Fibroblast of upper back skin (primary cell): ENCODE measurements around the gene EXOC3L1.
A peak's percentile ranks its signal among the peaks of the same experiment; 100 is the strongest.

Source experiments
- DNase-seq: peaks from one replicate; pipeline ENCODE4 v3.0.0-alpha.2; 2013

Gene EXOC3L1

DNA sequence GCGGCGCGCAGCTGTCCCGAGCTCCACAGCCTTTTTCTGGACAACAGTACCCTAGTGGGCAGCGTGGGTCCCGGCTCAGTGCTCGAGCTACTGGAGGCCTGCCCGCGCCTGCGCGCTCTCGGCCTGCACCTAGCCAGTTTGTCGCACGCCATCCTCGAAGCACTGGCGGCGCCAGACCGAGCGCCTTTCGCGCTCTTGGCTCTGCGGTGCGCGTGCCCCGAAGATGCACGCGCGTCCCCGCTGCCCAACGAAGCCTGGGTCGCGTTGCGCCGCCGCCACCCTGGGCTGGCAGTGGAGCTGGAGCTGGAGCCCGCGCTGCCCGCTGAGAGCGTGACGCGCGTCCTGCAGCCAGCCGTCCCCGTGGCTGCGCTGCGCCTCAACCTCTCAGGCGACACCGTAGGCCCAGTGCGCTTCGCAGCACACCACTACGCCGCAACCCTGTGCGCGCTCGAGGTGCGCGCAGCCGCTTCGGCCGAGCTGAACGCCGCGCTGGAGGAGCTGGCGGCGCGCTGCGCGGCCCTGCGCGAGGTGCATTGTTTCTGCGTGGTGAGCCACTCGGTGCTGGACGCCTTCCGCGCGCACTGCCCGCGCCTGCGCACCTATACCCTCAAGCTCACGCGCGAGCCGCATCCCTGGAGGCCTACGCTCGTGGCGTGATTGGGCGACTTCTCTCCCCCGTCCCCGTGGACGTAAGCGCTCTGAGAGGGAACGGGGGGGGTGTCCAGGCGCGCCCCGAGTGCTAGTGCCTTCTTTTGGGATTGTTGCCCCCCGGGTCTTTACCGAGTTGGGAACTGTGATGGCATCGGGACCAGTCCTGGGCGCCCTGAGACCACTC, 26.6 kb downstream of the EXOC3L1 start:
- DNase-seq: no peak

DNA sequence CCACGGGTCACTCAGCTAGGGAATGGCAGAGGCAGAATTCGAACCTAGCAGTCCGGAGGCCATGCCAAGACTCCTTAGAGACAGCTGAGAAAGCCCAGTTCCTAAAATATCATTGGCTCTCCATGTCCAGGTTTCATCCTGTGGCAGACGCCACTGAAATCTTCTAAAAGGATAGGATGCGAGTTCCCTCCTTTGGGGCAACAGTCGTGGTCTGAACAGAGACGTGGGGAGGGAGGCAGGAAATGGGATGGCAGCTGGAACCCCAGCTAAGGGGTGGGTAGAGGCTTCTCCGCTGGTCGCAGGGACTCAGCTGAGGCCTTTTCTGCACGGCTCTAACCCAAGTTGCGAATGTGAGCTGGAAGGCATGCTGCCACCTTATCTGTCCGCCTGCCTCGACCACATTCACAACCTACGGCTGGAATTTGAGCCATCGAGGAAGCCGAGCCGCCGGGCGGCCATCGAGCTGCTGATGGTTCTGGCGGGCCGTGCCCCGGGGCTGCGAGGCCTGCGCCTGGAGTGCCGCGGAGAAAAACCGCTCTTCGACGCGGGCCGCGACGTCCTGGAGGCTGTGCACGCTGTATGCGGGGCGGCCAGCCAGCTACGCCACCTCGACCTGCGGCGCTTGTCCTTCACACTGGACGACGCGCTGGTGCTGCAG, 27.3 kb downstream of the EXOC3L1 start:
- no peak for DNase-seq

DNA sequence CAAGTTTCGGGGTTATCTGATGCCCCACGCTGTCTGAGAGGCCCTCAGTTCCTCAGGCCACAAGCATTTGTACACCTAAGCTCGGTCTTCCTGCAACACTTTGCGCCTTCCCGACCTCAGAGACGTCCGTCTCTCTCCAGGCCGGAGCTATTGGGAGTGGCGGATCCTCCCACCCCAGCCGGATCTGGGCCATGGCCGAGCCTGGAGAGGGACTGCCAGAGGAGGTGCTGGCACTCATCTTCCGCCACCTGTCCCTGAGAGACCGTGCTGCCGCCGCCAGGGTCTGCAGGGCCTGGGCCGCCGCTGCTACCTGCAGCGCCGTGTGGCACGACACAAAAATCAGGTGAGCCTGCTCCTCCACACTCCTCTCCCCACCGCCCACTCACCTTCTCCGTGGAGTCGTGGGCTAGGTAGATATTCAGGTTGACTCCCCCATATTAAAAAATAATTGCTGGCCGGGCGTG, 28.3 kb downstream of the EXOC3L1 start:
- no peak for DNase-seq

DNA sequence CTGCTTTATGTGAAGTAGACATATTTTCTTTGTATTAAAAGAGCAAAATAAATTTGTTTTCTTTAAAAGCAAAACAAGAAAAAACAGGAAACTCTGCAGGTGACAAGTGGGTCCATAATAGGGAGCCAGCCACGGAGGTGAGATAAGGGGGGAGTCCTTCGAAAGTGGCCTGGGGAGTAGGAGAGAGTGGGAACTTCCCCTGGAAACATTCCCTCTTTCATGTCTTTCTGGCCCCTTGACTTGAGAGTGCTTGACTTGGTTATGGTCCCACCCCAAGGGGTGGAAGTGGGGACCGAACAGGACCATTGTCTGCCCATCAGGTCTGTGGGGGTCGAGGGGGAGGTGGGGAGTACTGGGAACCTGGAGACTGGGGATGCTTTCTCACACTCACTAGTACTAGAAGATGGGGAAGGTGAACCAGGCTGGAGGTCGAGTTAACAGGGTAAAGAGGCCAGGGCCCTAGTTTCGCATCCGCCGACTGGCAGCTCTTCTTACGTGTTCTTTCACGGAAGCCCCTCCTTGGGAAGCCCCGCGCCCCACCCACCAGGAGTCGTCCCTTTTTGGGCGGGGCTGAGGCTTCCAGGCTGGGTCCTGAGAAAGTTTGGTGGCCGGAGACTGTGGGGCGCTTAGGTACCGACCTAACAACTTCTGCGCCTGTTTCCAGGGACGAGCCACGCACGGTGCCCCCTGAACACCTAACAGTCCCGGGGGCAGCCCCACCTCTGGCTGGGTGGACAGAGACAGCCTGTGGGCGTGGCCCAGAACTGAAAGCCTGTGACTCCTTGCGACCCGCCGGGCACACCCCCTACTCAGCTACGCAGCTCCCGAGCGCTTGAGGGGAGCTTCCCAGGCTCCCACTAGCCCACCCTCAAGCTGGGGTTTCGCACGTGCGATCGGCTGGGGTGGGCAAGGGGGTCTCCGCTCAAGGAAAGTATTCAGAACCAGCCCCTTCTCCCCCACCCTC, 31.0 kb downstream of the EXOC3L1 start:
- no peak for DNase-seq

DNA sequence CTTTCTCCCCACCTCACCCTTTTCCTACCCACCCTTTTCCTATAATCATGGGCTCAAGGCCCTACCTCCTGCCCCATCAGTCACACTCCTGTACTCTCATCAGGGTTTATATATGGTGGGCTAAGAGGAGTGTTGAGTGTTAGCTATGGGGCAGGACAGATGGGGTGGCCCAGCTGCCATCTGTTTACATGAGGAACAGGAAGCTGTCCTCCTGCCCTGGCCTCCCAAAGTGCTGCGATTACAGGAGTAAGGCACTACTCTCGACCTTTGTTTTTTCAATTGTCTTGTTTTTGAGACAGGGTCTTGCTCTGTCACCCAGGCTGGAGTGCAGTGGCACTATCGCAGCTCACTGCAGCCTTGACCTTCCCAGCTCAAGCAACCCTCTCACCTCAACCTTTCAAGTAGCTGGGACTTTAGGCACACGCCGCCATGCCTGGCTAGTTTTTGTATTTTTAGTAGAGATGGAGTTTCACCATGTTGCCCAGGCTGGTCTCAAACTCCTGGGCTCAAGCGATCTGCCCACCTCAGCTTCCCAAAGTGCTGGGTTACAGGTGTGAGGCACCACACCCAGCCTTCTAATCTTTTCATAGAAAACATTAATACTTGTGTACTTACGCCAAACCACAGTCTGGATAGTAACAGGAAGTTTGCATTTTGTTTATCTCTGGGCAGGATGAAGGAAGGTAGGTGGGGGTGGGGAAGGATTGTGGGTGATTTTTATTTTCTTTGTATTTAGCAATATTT, 31.9 kb downstream of the EXOC3L1 start:
- DNase-seq: no peak

DNA sequence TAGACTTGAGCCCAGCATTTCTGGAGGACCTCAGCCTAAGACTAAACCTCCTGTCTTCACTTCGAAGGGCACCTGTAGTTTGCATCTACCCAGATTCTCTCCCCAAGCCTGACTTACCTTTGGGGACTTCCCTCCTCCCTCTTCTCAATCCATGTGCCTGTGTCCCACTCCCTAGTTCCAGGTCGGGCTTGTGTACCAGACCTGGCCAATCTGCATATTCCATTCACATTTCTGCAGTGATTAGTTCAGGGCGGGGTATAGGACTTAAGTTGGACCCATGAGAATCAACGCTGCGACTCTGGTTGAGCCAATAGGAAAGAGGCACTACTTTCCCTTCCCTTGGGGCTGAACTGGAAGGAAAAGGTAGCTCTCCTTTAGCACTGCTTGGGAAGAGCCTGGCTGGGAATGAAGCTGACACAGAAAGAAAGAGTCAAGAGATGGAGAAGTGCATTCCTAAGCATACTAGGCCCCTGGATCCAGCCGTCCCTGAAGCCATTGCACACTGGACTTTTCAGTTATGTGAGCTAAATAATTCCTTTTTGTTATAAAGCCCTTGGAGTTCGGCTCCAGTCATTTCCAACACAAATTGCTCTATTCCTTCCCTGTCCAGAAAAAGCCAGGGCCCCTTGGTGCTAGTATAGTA, 32.7 kb downstream of the EXOC3L1 start:
- no peak for DNase-seq

DNA sequence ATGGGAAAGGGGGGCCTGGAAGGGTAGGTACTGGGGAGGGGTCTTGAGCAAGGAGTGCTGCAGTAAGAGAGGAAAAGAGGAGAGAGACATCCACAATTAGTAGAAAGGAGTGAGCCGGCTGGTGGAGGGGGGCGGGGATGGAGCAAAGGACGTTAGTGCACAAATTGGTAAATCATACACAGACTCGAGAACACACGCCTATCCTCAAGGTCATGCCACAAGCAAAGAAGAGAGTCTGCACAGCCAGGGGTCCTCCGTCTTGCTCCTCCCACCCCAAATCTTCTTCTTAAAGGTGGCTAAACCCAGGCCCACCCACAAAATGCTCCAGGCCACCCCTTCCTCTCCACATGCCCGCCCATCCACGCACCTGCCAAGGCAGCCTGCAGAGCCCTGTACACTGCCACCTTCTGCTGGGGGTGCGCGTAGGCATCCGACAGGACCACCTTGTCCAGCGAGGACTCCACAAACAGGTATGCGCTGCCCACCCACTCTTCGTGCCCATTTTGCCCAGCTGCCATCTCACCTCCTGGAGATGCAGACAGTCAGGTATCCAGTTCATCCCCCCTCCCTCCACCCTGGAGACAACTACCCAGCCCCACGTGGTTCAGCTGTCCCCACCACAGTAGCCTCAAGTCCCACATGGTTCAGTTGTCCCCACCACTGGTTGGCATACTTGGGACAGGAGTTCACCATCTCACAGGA, 33.6 kb downstream of the EXOC3L1 start:
- DNase-seq: no peak

DNA sequence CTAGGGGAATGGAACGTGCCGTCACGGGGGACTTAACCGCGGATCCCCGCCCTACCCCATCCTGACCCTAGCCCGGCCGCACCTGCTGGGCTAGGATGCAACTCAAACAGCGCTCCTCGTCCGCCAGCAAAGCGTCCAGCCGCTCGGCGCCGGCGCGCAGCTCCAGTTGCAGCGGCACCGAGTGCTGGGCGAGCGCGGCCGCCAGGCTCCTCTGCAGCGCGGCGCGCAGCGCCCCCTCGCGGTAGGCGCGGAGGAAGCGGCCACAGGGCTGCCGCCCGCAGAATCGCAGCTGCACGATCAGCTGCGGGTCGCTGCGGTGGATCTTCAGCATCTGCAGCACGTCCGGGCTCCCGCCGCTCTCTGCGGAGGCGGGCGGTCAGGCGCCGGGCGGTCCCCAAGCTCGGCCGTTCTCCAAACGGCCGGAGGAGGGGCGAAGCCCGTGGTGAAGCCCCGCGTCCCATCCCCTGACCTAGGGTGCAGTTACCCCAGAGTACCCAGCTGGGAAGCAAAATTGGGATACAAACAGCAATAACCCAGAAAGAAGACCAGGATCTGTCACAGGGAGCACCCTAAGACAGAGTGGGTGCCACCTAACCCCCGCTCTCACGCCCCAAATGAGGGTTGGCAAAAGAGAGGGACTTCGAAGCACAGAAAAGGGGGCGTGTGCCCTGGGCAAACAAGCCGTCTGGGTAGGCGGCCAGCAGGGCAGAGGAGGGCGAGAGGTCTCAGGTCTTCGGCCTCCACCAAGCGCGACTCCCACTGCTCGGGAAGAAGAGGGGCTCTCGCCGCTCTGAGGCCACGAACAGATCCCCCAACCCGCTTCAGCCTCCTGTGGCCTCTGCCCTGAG, 34.4 kb downstream of the EXOC3L1 start:
- peak; percentile 56 for DNase-seq

DNA sequence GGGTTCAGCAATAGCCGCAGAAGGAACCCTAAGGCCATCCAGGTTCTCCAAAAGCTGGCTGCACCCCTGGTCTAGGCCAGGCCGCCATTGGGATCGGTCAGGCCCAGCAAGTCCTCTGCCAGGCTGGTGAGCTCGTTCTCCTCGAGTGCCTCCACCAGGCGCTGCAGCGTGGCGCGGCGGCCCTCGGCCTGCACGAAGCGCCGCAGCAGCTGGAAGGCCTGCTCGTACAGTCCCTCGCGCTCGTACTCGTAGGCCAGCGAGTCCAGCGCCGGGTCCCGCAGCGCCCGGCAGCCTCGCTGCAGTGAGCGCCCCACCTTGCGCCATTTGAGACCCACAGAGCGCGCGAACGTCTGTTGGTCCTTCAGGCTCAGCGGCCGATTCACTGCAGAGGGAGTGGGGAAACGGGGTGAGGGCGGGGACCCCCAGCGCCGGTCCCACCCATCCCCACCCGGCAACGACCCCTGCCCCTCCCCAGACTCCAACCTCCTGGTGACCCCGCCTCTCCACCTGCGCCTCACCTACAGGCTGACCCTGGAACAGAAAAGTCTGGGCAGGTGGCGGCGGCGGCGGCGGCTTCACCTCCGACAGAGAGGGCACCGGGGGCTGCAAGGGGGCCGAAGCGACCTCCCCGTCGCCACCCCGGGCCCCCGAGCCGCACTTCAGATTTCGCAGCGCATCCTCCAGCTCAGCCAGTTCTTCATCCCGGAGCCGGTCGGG, 35.2 kb downstream of the EXOC3L1 start:
- no peak for DNase-seq

DNA sequence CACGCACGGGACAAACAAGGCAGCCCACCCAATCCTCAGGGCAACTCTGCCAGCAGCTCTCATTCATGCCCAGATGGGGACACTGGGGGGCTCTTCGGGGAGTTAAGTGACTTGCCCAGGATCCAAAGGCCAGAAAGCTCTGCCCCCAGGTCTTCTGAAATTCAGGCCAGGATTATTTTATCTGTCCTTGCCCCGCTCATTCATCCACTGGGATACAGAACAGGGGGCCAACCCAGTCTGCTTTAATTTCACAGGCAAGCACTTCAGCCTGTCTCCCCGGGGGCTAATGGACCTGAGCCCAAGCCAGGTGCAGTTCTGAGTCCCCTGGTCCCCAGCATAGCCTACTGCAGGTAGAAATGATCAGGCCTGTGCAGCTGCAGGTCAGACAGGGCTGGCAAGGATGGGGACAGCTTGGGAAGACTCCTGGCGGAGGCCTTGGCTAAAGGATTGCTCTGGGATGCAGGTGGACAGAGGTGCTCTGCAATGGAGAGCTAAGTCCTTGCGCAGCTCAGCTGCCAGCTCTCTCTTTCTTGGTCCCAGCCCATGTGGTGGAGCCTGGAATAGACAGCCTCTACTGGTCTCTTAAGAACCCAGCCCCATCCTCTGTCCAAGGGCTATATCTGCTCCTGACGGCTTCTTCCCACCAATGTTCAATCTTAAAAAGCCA, 38.4 kb downstream of the EXOC3L1 start:
- DNase-seq: no peak

DNA sequence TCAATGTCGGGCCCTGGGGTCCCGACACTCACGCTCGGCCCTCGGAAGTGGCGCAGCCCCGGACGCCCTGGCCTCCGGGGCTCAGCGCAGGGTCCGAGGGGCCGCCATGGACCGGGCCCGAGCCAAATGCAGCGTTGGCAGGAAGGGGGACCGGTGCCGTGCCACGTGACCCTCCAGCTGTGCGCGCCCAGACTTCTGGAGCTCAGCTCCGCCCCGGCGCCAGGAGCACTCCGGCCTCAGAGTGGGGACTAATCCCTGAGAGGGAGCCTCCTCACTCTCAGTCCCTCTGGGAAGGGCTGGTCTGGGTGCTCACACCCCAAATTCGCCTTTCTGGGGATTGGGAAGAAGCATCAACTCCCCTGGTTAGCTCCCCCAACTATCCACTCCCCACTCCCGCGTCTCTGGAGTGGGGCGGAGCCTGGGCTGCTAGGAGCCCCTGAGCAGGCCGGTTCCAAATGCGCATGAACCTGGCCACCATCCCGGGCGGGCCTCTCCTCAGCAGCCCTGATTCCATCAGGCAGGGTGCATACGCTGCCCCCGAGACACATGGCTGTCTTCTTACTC, 39.0 kb downstream of the EXOC3L1 start, which contains the start of gene B3GNT9:
B3GNT9 (minus strand) TSS at position 166 of the 564 bp plus-strand sequence. CDS start 513 bp downstream, outside the sequence.
- DNase-seq: peak; percentile 68

DNA sequence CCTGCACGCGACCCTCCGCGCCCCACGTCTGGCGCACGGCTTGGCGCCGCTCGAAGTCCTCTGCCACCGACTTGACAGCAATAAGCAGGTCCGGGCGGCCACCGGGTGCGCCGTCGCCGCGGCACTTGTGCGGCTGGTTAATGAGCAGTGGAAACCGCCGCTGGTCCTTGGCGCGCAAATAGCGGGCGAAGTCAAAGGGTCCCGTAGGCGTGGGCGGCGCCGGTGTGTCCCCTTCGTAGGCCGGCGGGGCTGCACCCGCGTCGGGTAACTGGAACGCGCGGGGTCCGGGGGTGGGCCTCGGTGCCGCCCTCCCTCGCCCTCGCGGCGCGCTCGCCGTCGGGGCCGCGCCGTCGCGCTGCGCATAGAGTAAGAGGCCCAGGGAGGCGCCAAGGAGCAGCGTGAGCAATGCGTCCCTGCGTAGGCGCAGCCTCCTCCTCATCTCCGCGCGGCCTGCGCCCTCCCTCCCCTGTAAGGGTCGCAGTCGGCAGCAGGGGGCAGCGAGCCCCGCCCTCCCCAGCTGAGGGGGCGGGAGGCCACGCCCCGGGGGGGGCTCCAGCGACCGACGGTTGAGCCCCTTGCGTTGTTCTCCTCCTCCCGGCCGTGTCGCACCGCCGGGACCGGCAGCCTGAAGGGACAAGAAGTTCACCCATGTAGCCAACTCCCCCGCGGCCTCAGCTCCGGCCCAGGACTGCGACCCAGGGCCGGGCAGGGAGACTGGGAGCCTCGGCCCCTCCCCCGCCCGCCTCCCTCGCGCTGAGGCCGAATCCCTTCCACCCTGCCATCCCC, 39.7 kb downstream of the EXOC3L1 start:
- peak; percentile 63 for DNase-seq

DNA sequence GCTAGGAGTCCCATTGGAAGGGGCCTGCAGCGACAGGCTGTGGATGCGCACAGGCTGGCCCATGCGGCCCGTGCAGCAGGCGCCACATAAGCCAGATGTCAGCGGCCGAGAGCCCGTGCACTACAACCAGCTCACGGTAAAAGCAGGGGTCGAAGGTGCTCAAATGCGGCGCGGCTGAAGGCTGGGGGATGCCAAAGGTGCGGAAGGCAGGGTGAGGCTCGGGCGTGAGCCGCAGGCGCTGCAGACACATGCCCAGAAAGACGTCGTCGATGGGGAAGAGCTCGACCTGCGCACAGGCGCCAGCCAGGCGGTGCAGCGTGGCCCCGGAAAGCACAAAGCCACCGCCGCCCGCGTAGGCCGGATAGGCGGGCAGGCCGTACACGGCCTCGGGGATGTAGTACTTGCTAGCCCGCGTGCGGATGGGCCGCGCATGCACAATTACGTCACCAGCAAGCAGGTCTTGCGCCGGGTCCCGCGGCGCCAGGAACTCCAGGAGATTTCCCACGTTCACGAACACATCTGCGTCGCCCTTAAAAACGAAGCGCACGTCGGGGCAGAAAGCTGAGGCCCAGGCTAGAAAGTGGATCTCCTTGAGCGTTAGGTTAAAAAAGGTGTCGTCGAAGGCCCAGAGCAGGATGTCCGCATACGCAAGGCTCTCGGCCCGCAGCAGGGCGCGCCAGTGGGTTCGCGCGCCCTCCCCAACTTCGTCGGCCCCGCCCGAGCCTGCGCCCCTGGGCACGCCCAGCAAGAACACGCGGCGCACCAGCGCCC, 40.5 kb downstream of the EXOC3L1 start:
- DNase-seq: no peak

DNA sequence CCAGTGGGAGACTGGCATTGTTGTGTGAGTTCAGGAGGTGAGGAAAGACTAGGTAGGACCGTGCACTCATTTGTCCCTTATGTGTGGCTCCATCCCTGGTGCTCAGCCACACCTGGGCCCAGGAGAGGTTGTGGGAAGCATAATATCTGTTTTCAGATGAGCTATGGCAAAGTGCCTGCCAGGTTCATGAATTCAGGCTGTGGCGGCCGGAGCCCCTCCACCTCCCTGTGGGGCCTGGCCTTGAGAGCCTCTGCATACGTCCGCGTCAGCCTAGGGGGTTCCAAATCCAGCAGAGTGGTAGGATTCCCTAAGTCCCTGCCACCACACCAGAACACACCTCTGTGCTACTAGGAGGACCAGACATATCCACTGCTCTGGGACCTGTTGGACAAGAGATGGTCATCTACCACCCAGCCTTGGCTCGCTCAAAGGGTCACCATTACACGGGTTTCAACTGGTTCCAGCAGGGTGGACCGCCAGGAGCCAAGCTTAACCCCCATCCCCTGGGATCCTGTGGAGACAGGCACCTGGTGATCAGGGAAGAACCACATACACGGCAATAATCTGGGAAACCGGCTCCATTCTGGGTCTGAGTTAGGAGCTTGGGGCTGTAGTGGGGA, 41.2 kb downstream of the EXOC3L1 start:
- DNase-seq: no peak

DNA sequence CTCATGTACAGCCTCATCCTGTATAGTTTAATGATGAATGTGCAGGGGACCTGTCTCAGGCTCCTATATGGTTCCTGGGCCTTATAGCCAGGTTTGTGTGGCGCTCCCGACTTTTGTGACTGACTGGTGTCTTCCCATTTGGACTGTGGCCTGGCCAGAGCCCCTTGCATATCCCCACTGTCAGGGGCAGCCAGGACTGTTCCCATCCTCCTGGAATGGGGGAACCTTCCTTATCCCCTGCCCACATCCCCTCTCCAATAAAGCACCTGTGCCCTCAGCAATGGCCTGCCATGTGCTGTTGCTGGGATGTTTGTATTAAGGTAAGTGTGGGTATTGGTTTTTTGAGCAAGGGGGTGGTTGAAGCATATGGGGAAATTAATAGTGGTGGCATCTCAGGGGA, 41.7 kb downstream of the EXOC3L1 start:
- no peak for DNase-seq

DNA sequence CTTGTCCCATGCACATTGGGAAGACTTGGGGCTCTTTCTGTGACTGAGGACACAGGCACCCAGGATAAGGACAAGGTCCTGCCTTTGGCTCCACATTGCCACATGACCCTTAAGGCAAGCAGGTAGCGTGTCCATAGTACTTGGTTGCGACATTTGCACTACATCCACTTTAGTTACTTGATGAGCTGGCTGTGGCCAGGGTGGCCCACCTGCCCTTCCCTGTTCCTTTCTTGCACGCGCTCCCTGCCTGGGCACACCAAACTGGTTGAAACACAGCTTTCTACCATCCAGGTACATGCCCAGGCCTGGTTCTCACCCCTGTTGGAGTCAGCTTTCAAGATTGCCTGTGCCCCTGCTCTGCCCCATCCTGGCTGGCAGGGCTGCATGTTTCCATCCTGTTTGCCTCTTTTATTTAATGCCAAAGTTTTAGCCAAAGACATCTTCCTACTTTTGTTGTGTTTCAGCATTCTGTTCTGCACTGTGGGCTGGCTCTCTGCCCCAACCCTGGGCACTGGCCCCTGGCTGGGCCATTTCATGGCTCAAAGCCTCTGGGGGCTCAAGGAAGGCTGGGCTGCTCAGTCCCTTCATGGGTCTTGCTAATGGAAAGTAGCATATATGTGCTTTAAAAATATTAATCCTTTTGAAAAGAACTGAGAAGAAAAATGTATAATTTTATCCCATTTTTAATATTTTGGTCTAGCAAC, 42.3 kb downstream of the EXOC3L1 start:
- no peak for DNase-seq
